HG02852 (cell line): ENCODE data around the gene SH3GLB2.
"Not testable (repeated sequence)": the region's sequence is repeated elsewhere in the genome, so short reads cannot be mapped to it uniquely, and the experiment has no call there.

Source experiments
- ATAC-seq: cut with Tn5 transposase; IDR thresholded peaks from one replicate; pipeline ENCODE4 v1.9.1; 2021; ENCODE audit warnings: mild to moderate bottlenecking, moderate library complexity; ENCODE audit not compliant: unreplicated experiment

Gene SH3GLB2

GRCh38 chr9:129004173-129004572 is 24.0 kb downstream of the SH3GLB2 start:
- not testable (repeated sequence) for ATAC-seq

DNA sequence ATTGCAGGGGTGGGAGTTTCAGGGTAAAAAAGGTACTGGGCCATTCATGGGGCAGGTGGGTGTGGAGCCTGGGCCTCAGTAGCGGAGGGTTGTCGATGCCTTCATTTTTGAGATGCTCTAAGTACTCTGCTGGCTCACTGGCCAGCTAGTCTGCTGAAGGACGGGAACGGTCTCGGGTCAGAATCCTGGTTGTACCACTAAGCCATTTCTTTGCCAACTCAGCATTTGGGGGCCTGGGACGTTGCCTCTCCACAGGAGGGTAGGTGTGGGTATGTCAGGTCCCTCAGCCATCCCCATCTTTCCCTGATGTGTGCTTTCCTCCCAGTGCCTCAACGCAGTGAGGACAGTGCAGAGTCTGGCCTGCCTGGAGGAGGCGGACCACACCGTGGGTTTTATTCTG is 25.1 kb downstream of the SH3GLB2 start:
- no peak for ATAC-seq

- no peak for ATAC-seq
Observed at GRCh38 chr9:129001504-129002325, 26.4 kb downstream of the SH3GLB2 start.

DNA sequence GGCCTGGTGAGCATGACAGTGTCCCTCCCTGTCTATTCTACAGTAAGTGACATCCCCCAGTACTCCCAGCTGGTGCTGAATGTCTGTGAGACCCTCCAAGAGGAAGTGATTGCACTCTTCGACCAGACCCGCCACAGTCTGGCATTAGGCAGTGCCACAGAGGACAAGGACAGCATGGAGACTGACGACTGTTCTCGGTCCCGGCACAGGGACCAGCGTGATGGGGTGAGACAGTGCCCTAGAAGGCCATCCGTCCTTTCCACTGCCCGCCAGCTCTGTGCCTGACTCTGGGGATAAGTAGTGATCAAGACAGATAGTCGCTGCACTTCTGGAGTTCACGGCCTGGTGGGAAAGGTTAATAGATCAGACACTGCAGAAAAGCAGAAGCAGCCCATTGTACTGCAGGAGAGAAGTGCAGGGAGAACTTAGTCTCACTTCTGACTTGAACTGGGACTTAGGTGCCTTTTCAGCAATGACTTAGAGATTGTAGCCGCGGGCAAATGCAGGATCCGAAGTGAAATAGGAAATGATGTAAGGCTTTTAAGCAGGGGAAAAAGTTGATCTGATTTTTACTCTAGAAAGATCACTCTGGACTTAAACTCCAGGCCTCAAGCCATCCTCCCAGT is 28.4 kb downstream of the SH3GLB2 start:
- ATAC-seq, result no peak

- ATAC-seq, result no peak
Observed at GRCh38 chr9:128998462-128998861, 29.7 kb downstream of the SH3GLB2 start.

DNA sequence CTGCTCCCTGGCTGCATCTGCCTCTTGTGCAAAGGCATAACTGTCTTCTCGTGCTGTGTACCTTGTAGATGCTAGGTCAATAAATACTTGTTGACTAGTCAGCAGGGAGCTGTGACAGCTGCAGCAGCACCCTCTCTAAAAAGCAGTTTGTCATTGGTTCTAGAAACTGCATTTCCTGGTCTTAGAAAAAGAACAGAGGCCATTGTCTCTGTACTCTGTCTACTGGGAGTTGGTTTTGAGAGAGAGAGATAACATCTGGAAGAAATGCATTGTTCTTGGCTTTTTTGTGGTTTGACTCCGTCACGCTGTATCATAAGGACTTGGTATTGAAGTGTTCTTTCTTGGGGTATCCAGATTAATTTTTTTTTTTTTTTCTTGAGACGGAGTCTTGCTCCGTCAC is 32.3 kb downstream of the SH3GLB2 start:
- no peak for ATAC-seq

DNA sequence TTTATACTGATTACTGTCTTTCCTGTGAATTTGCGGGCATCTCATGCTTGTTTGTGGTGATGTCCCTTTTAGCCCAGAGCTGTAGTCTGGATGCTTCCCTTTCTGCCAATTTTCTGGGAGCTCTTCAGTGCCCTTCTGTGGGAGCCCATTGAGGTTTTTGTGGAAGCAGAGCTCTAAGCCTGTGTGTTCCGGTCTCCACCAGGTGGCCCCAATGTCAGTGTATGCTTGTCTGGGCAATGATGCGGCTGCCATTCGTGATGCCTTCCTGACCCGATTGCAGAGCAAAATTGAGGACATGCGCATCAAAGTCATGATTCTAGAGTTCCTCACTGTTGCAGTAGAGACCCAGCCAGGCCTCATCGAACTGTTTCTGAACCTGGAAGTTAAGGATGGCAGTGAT is 35.1 kb downstream of the SH3GLB2 start:
- ATAC-seq, result no peak

DNA sequence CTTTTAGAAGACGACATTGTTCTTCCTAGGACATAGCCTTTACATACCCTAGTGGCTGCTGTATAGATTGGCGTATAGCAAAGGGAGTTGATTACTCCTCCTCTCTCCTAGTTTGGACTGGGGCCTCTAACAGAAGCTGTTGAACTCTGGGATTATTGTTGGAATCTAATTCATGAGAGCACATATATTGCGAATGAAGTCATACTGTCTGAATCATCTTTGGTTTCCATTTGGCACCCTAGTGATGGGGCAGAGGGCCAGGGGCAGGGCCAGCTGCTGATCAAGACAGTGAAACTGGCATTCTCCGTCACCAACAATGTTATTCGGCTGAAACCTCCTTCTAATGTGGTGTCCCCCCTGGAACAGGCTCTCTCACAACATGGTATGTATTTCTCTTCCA is 40.3 kb downstream of the SH3GLB2 start:
- no peak for ATAC-seq

DNA sequence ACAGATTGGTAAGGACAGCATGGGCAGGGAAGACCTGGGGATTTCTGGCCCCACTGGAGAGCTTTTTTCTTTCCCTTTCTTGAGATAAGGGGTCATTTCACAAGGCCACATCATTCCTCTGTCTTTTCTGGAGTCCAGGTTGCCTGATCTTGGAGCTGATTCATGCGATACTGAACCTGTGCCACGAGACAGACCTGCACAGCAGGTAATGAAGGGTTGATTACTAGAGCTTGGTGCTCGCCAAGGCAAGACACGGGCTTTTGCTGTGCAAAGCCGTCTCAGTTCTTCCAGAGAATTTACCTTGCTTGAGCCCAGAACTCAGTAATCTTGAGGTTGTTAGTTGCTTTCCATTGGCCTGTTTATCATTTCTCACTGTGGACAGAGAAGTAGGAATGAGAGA is 41.5 kb downstream of the SH3GLB2 start:
- ATAC-seq, result no peak

DNA sequence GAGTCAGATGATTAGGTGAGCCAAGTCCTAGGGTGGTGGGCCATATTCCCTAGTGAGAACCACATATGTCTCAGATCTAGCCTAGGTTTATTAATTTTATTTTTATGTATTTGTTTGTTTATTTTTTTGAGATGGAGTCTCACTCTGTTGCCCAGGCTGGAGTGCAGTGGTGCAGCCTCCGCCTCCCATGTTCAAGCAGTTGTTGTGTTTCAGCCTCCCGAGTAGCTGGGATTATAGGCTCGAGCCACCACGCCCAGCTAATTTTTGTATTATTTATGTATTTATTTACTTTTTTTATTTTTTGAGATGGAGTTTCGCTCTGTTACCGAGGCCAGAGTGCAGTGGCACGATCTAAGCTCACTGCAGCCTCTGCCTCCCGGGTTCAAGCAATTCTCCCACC is 44.6 kb downstream of the SH3GLB2 start:
- ATAC-seq, result no peak

- ATAC-seq, result no peak
Observed at GRCh38 chr9:128979111-128979510, 49.0 kb downstream of the SH3GLB2 start.

DNA sequence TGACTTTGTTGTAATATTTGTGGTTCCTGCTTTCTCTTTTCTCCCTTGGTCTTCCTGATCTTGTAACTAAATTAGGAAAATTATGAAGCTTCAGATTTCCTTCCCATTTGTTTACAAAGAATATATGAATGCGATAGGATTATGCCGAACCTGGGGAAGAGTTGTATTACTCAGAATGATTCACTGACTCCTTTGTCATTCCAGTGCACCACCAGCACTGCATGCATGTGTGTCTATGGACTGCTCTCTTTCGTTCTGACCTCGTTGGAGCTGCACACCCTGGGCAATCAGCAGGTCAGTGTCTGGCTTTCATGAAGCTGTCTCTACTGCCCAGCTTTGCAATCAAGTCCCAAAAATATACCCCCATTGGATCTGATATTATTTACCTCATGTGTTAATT is 55.2 kb downstream of the SH3GLB2 start:
- ATAC-seq, result no peak

DNA sequence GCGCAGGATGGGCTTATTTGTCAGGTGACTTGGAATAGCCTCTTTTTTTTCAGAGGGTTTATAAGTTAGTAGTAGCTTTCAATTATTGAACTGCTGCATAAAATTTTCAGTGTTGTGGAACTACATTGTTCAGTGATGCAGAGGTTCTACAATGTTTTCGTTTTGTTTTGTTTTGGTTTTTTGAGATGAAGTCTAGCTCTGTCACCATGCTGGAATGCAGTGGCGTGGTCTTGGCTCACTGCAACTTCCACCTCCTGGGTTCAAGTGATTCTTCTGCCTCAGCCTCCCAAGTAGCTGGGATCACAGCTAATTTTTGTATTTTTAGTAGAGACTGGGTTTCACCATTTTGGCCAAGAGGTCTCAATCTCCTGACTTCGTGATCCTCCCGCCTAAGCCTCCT is 58.6 kb downstream of the SH3GLB2 start:
- no peak for ATAC-seq

DNA sequence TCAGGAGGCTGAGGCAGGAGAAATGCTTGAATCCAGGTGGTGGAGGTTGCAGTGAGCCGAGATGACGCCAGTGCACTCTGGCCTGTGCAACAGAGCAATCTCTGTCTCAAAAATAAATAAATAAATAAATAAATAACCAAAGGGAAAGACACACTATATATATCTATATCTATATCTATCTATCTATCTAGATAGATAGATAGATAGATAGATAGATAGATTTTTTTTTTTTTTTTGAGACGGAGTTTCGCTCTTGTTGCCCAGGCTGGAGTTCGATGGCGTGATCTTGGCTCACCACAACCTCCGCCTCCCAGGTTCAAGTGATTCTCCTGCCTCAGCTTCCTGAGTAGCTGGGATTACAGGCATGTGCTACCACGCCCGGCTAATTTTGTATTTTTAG is 66.7 kb downstream of the SH3GLB2 start:
- ATAC-seq, result not testable (repeated sequence)
